ENCODE data around the gene SPAG6.

- TF ChIP-seq YY1 (IDR thresholded peaks at IDR 0.05; ENCODE audit: insufficient read depth, insufficient read length) (no peak), ZNF274 (IDR thresholded peaks at IDR 0.05; ENCODE audit: low read depth, low read length) (no peak)
These were observed 11.1 kb downstream of the SPAG6 start for GRCh38 chr10:22356324-22356873.
